Measurements from ENCODE around the gene CAMTA1. TPM values are rescaled to one million over a fixed set of nuclear protein-coding genes. Genes with fewer than 3 reads are reported as not detected.

CAMTA1 gene
- total RNA-seq, 1 donor from 2014 or later, result 268 TPM

DNA sequence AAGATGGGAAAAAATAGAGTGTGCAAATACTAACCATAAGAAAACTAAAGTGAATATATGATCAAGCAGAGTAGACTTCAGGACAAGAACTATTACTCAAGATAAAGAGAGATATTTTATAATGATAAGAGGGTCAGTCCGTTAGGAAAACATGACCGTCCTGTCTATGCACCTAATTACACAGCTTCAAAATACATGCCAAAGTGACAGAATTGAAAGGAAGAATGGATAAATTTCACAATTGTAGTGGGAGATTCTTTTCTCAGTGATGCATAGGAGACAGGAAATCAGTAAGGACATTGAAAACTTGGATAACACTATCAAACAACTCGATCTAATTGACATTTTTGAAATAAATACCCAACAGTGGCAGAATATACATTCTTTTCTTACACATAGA lies 489.0 kb downstream of the CAMTA1 start:
- no peaks in the 10 kb centered on the region for H3K4me1 Mint-ChIP-seq
- no peaks in the 10 kb centered on the region for H4K20me1 ChIP-seq (ENCODE audit: low read depth)
- H3K79me2 ChIP-seq (ENCODE audit: low read depth), result no peaks in the 10 kb centered on the region
- peaks cover 24% of the 10 kb centered on the region for H3K9me3 Mint-ChIP-seq
- H3K4me3 ChIP-seq, result no peak overlapping the region
- H3F3A ChIP-seq (ENCODE audit: low read depth), result no peaks in the 10 kb centered on the region
- H3K27me3 ChIP-seq, result no peaks in the 10 kb centered on the region
- H3K4me2 ChIP-seq, result no peak overlapping the region
- H3K27ac Mint-ChIP-seq, result no peak overlapping the region
- H3K9me3 ChIP-seq (ENCODE audit: low read depth), result no peaks in the 10 kb centered on the region
- no peaks in the 10 kb centered on the region for H3K36me3 Mint-ChIP-seq
- H3K4me1 ChIP-seq, result no peaks in the 10 kb centered on the region
- no peak overlapping the region for H3K27ac ChIP-seq
- no peak overlapping the region for H2AFZ ChIP-seq (replicated peaks)
- TF ChIP-seq EZH2phosphoT487 (IDR thresholded peaks at IDR 0.05), result no peak
- TF ChIP-seq EZH2 (IDR thresholded peaks at IDR 0.05), result no peak
- TF ChIP-seq, protein P1, sequence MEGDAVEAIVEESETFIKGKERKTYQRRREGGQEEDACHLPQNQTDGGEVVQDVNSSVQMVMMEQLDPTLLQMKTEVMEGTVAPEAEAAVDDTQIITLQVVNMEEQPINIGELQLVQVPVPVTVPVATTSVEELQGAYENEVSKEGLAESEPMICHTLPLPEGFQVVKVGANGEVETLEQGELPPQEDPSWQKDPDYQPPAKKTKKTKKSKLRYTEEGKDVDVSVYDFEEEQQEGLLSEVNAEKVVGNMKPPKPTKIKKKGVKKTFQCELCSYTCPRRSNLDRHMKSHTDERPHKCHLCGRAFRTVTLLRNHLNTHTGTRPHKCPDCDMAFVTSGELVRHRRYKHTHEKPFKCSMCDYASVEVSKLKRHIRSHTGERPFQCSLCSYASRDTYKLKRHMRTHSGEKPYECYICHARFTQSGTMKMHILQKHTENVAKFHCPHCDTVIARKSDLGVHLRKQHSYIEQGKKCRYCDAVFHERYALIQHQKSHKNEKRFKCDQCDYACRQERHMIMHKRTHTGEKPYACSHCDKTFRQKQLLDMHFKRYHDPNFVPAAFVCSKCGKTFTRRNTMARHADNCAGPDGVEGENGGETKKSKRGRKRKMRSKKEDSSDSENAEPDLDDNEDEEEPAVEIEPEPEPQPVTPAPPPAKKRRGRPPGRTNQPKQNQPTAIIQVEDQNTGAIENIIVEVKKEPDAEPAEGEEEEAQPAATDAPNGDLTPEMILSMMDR (IDR thresholded peaks at IDR 0.05), result no peak
- H3K9ac ChIP-seq, result no peak overlapping the region
- H3K4me3 Mint-ChIP-seq, result no peak overlapping the region
- DNase-seq (ENCODE audit: low spot score), result no peak
- no peaks in the 10 kb centered on the region for H3K36me3 ChIP-seq
- no peaks in the 10 kb centered on the region for H3K27me3 Mint-ChIP-seq (ENCODE audit: insufficient read depth, low read depth)

DNA sequence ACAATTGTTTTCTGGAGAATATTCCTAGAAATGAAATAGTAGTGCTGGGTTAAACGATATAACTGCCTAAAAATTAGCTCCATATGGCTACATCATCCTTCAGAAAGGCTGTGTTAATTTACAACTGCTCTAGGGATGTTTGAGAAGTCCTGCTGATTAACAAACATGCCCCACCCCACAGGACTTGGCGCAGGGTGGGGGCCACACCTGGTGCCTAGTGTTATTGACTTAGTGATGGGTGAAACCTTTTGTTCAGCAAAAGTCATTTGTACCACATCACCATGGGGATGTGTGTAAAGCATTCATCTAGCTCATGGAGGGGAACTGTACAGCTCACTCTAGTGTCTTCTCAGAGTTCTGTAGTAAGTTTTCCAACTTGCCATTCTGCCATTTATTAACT lies 492.8 kb downstream of the CAMTA1 start:
- no peaks in the 10 kb centered on the region for H3K27me3 Mint-ChIP-seq (ENCODE audit: insufficient read depth, low read depth)
- no peak for DNase-seq (ENCODE audit: low spot score)

DNA sequence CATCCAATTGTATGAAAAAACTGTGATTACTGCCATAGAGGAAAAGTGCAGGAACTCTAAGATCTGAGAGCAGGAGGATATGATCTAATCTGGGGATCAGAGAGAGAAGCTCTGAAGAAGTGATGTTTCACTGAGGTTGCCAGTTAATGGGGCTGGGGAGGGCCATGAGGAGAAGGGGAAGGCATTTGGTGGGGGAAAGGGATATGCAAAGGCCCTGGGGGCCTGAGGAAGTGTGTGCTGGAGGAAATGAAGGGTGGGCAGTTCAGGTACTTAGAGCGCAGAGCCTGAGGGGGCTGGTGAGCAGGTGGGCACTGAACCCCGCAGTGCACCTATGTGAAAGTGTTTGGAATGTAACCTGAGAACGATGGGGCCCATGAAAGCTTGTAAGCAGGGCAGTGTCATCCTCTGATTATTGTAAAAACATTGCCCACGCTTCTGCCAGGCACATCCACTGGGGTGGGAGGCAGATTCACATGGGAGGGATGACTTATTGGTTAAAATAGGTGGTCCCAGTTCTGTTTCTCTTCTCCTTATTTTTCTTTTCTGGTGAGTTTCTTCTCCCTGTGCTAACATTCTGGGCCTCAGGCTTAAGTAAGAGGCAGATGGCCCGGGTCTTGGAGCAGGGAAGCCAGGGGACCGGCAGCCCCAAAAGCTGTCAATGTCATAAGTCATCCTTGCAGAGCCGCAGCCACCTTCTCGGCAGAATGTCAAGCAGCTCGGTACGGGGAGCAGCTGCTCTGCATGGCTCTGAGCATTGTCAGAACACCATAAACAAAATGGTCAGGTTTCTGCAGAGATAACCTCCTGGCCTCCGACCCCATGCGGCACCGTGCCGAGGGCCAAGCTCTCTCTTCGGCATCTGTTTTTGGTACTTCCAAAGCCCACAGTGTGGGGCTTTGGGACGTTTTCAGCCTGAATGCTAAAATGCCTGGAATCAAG lies 493.8 kb downstream of the CAMTA1 start:
- Mint-ChIP-seq H3K27me3 (ENCODE audit: insufficient read depth, low read depth) (peaks cover 2% of the 10 kb centered on the region), H3K36me3 (no peaks in the 10 kb centered on the region), H3K27ac (no peak overlapping the region), H3K9me3 (peaks cover 19% of the 10 kb centered on the region), H3K4me1 (no peaks in the 10 kb centered on the region), H3K4me3 (no peak overlapping the region)
- no peaks in the 10 kb centered on the region for H4K20me1 ChIP-seq (ENCODE audit: low read depth)
- H3K36me3 ChIP-seq, result no peaks in the 10 kb centered on the region
- TF ChIP-seq, protein P1 (IDR thresholded peaks at IDR 0.05), result no peak
- no peak overlapping the region for H3K4me3 ChIP-seq
- no peaks in the 10 kb centered on the region for H3K4me1 ChIP-seq
- no peak overlapping the region for H3K27ac ChIP-seq
- H3K9ac ChIP-seq, result no peak overlapping the region
- H3F3A ChIP-seq (ENCODE audit: low read depth), result no peaks in the 10 kb centered on the region
- no peak overlapping the region for H3K4me2 ChIP-seq
- H3K27me3 ChIP-seq, result no peaks in the 10 kb centered on the region
- H3K9me3 ChIP-seq (ENCODE audit: low read depth), result no peaks in the 10 kb centered on the region
- H2AFZ ChIP-seq (replicated peaks), result no peak overlapping the region
- no peak for DNase-seq (ENCODE audit: low spot score)
- H3K79me2 ChIP-seq (ENCODE audit: low read depth), result no peaks in the 10 kb centered on the region

More for the DNA sequence above, 492.8 kb downstream of the CAMTA1 start:
- no peaks in the 10 kb centered on the region for H3K4me1 Mint-ChIP-seq
- H3K9ac ChIP-seq, result no peak overlapping the region
- H3K4me3 Mint-ChIP-seq, result no peak overlapping the region
- H2AFZ ChIP-seq (replicated peaks), result no peak overlapping the region
- H3K9me3 ChIP-seq (ENCODE audit: low read depth), result no peaks in the 10 kb centered on the region
- no peaks in the 10 kb centered on the region for H3K36me3 Mint-ChIP-seq
- H3K4me1 ChIP-seq, result no peaks in the 10 kb centered on the region
- H3K27ac ChIP-seq, result no peak overlapping the region
- H3K27me3 ChIP-seq, result no peaks in the 10 kb centered on the region
- H3F3A ChIP-seq (ENCODE audit: low read depth), result no peaks in the 10 kb centered on the region
- H4K20me1 ChIP-seq (ENCODE audit: low read depth), result no peaks in the 10 kb centered on the region
- TF ChIP-seq, protein P1 (IDR thresholded peaks at IDR 0.05), result no peak
- TF ChIP-seq EZH2phosphoT487 (IDR thresholded peaks at IDR 0.05) (no peak), EZH2 (IDR thresholded peaks at IDR 0.05) (no peak)
- H3K9me3 Mint-ChIP-seq, result peaks cover 19% of the 10 kb centered on the region
- no peak overlapping the region for H3K27ac Mint-ChIP-seq
- no peaks in the 10 kb centered on the region for H3K79me2 ChIP-seq (ENCODE audit: low read depth)
- no peak overlapping the region for H3K4me2 ChIP-seq
- no peak overlapping the region for H3K4me3 ChIP-seq
- H3K36me3 ChIP-seq, result no peaks in the 10 kb centered on the region

All from neural progenitor cell (in vitro differentiated cells).